PC-3 (cell line): ENCODE measurements around the gene HOPX. TPM values are rescaled to one million over a fixed set of nuclear protein-coding genes. Genes with fewer than 3 reads are reported as not detected.

Experiments
- ATAC-seq: fragments of 200-7000 bp; cut with Tn5 transposase; 2 replicates; pipeline ENCODE4 v1.9.1; 2020; ENCODE audit warnings: mild to moderate bottlenecking, moderate library complexity
- BruUV-seq: library from RNA; stranded (reverse); fragments of 400-500 nt; replicated peaks from 2 replicates; lab custom pipeline; 2021; lab: Mats Ljungman, UMichigan
- CTCF ChIA-PET: fragments of 300-600 bp; sonication (Branson Sonifier 250); formaldehyde crosslinking; loops from one replicate; lab custom pipeline; 2022; ENCODE audit warnings: antibody characterized with exemption; lab: Charles Lee
- POLR2A ChIA-PET: fragments of 300-600 bp; sonication (Branson Sonifier 250); formaldehyde crosslinking; loops from one replicate; lab custom pipeline; 2022; ENCODE audit warnings: antibody characterized with exemption; ENCODE audit not compliant: unreplicated experiment; lab: Charles Lee
- DNase-seq: peaks from one replicate; pipeline ENCODE4 v3.0.0-alpha.2; 2015
- H2AFZ ChIP-seq: fragments of 300-600 bp; sonication (generic); 2 replicates; pipeline ENCODE4 v1.6.0; 2016; ENCODE audit warnings: antibody characterized with exemption, low read length
- H3F3A ChIP-seq: fragments of 300-600 bp; sonication (generic); one replicate; pipeline ENCODE4 v1.6.0; 2017; ENCODE audit warnings: antibody characterized with exemption, low read length, control low read depth, mild to moderate bottlenecking; ENCODE audit not compliant: unreplicated experiment
- H3K27ac ChIP-seq: fragments of 300-600 bp; sonication (generic); 2 replicates; pipeline ENCODE4 v1.5.1; 2016; ENCODE audit warnings: mild to moderate bottlenecking, low read length
- H3K27me3 ChIP-seq: fragments of 300-600 bp; sonication (generic); 2 replicates; pipeline ENCODE4 v1.6.1; 2016; ENCODE audit warnings: low read length, mixed read lengths
- H3K36me3 ChIP-seq: fragments of 300-600 bp; sonication (generic); 2 replicates; pipeline ENCODE4 v1.6.1; 2016; ENCODE audit warnings: low read depth, mixed run types, low read length, mixed read lengths
- H3K4me1 ChIP-seq: fragments of 300-600 bp; sonication (generic); 2 replicates; pipeline ENCODE4 v1.5.1; 2016; ENCODE audit warnings: low read length; ENCODE audit not compliant: insufficient read depth
- H3K4me2 ChIP-seq: fragments of 300-600 bp; sonication (generic); 2 replicates; pipeline ENCODE4 v1.6.0; 2016; ENCODE audit warnings: low read length
- H3K4me3 ChIP-seq: fragments of 300-600 bp; sonication (generic); 2 replicates; pipeline ENCODE4 v1.5.1; 2016; ENCODE audit warnings: mild to moderate bottlenecking, low read length, mixed read lengths
- H3K79me2 ChIP-seq: fragments of 300-600 bp; sonication (generic); 2 replicates; pipeline ENCODE4 v1.6.1; 2017; ENCODE audit warnings: low read length, mixed read lengths
- H3K9ac ChIP-seq: fragments of 300-600 bp; sonication (generic); 2 replicates; pipeline ENCODE4 v1.6.0; 2016; ENCODE audit warnings: mild to moderate bottlenecking, low read length
- H3K9me2 ChIP-seq: fragments of 300-600 bp; sonication (generic); replicated peaks from 2 replicates; pipeline ENCODE4 v1.6.1; 2016; ENCODE audit warnings: mixed run types, low read length, mixed read lengths
- H3K9me3 ChIP-seq: fragments of 300-600 bp; sonication (generic); 2 replicates; pipeline ENCODE4 v1.6.1; 2016; ENCODE audit warnings: low read length, mixed read lengths
- H4K20me1 ChIP-seq: fragments of 300-600 bp; sonication (generic); 2 replicates; pipeline ENCODE4 v1.6.1; 2016; ENCODE audit warnings: low read length, mixed read lengths
- CTCF ChIP-seq: fragments of 300-600 bp; sonication (generic); conservative IDR thresholded peaks from 2 replicates; pipeline ENCODE4 v1.5.1; 2017; ENCODE audit warnings: antibody characterized with exemption, low read depth, mild to moderate bottlenecking, low read length
- EZH2 ChIP-seq: fragments of 300-600 bp; sonication (generic); IDR thresholded peaks from one replicate; pipeline ENCODE4 v1.6.1; 2017; ENCODE audit warnings: antibody characterized with exemption, mild to moderate bottlenecking, low read length; ENCODE audit not compliant: unreplicated experiment
- EZH2phosphoT487 ChIP-seq: fragments of 300-600 bp; sonication (generic); IDR thresholded peaks from 2 replicates; pipeline ENCODE4 v1.6.1; 2018; ENCODE audit warnings: mild to moderate bottlenecking, antibody characterized with exemption, low read length, borderline replicate concordance
- intact Hi-C: fragments of 100-400 bp; cut with micrococcal nuclease; formaldehyde crosslinking; loops from 2 replicates; pipeline ENCODE4 v1.9.0; 2023
- total RNA-seq: library from RNA; depleted of rRNA; stranded (reverse); fragments of >200 nt; gene quantifications from 2 replicates; pipeline ENCODE4 v1.2.3, GENCODE V29; 2014

HOPX gene
- total RNA-seq, 1 experiment from 2014 or later = 0.87 TPM

GRCh38 chr4:56641494-56642051, 39.5 kb downstream of the HOPX start:
- Histone ChIP-seq H3K4me2 (peak overlapping the region; percentile 71), H3K79me2 (no peaks in the 10 kb centered on the region), H2AFZ (no peak overlapping the region), H3K9ac (peak overlapping the region; percentile 69), H3F3A (peaks cover 4% of the 10 kb centered on the region), H3K36me3 (no peaks in the 10 kb centered on the region), H4K20me1 (no peaks in the 10 kb centered on the region), H3K27ac (peak overlapping the region; percentile 97), H3K9me3 (no peaks in the 10 kb centered on the region), H3K9me2 (no peaks in the 10 kb centered on the region), H3K27me3 (no peaks in the 10 kb centered on the region), H3K4me3 (peak overlapping the region; percentile 43; the same call in 1 of the 2 replicates), H3K4me1 (peaks cover 55% of the 10 kb centered on the region)
- ATAC-seq (peak; percentile 80), DNase-seq (peak; percentile 98)
- BruUV-seq = no TSS peak
- intact Hi-C loops = loop anchor here (1.0 to 5.0 kb wide), 4 partner anchors 19 to 116 kb away; no protein-coding TSS in a partner anchor
- ChIA-PET POLR2A (interaction anchor here (0.5 to 0.7 kb wide), 3 partner anchors 11 to 130 kb away, joined by 8 to 13 read pairs (median 10); no protein-coding TSS in a partner anchor), CTCF (interaction anchor here (0.6 to 2.2 kb wide), 10 partner anchors 11 to 1694 kb away, joined by 3 to 14 read pairs (median 6); no protein-coding TSS in a partner anchor)
- TF ChIP-seq EZH2phosphoT487 (no peak), CTCF (0 out of 2 replicates have a peak, but pooled peaks have one; percentile 20), EZH2 (no peak)

- TF ChIP-seq CTCF (no peak), EZH2phosphoT487 (no peak), EZH2 (no peak)
- Histone ChIP-seq H3K27me3 (no peaks in the 10 kb centered on the region), H3K9me2 (no peaks in the 10 kb centered on the region), H3K36me3 (no peaks in the 10 kb centered on the region), H3K4me3 (no peak overlapping the region), H3K9ac (peak overlapping the region; percentile 18), H3K9me3 (no peaks in the 10 kb centered on the region), H4K20me1 (no peaks in the 10 kb centered on the region), H3K4me2 (peak overlapping the region; percentile 71), H3K27ac (peak overlapping the region; percentile 97), H3F3A (peaks cover 4% of the 10 kb centered on the region), H3K79me2 (no peaks in the 10 kb centered on the region), H2AFZ (0 out of 2 replicates have a peak overlapping the region, but pooled peaks have one; percentile 8), H3K4me1 (peaks cover 55% of the 10 kb centered on the region)
- POLR2A ChIA-PET = interaction anchor here (0.5 to 0.7 kb wide), 3 partner anchors 12 to 131 kb away, joined by 8 to 13 read pairs (median 10); no protein-coding TSS in a partner anchor
- intact Hi-C loops = loop anchor here (1.0 to 5.0 kb wide), 4 partner anchors 19 to 116 kb away; no protein-coding TSS in a partner anchor
- CTCF ChIA-PET = interaction anchor here (0.6 to 2.2 kb wide), 11 partner anchors 10 to 1694 kb away, joined by 3 to 14 read pairs (median 5); no protein-coding TSS in a partner anchor
- ATAC-seq (0 out of 2 replicates have a peak, but pooled peaks have one; percentile 2), DNase-seq (peak; percentile 9)
- BruUV-seq = TSS peak; percentile 79
Measured at GRCh38 chr4:56640621-56641493, 40.2 kb downstream of the HOPX start.
